Activated CD4-positive, alpha-beta T cell treated with anti-CD3 and anti-CD28 coated beads for 1 hour (primary cell): Measurements from ENCODE around the gene ENPP5.

Experiments used
- DNase-seq: peaks from one replicate; pipeline ENCODE4 v3.0.0-alpha.2; 2020

The ENPP5 gene

GRCh38 chr6:46170357-46171289 is at the start of gene ENPP5:
ENPP5 (minus strand) TSS chr6:46170980; CDS start chr6:46168262, 2,718 bp downstream.
- DNase-seq = peak; percentile 32

- DNase-seq = no peak
Measured at GRCh38 chr6:46219661-46220060, 48.9 kb upstream of the ENPP5 start.

GRCh38 chr6:46218457-46218856 is 47.7 kb upstream of the ENPP5 start:
- DNase-seq = no peak

- DNase-seq = no peak
Measured at GRCh38 chr6:46217671-46218131, 46.9 kb upstream of the ENPP5 start.

- no peak for DNase-seq
Measured at GRCh38 chr6:46216879-46217278, 46.1 kb upstream of the ENPP5 start.

GRCh38 chr6:46215777-46216176 is 45.0 kb upstream of the ENPP5 start:
- no peak for DNase-seq

- no peak for DNase-seq
Measured at GRCh38 chr6:46215213-46215612, 44.4 kb upstream of the ENPP5 start.

GRCh38 chr6:46211917-46212316 is 41.1 kb upstream of the ENPP5 start:
- DNase-seq = no peak

GRCh38 chr6:46210294-46210693 is 39.5 kb upstream of the ENPP5 start:
- no peak for DNase-seq

- no peak for DNase-seq
Measured at GRCh38 chr6:46208303-46208702, 37.5 kb upstream of the ENPP5 start.

- DNase-seq = no peak
Measured at GRCh38 chr6:46207174-46207573, 36.4 kb upstream of the ENPP5 start.

- DNase-seq = no peak
Measured at GRCh38 chr6:46204880-46205650, 34.3 kb upstream of the ENPP5 start.

- no peak for DNase-seq
Measured at GRCh38 chr6:46203391-46204177, 32.8 kb upstream of the ENPP5 start.

- DNase-seq = no peak
Measured at GRCh38 chr6:46201702-46202101, 30.9 kb upstream of the ENPP5 start.

GRCh38 chr6:46199387-46199786 is 28.6 kb upstream of the ENPP5 start:
- DNase-seq = no peak

- DNase-seq = no peak
Measured at GRCh38 chr6:46191961-46192360, 21.2 kb upstream of the ENPP5 start.

- no peak for DNase-seq
Measured at GRCh38 chr6:46190889-46191288, 20.1 kb upstream of the ENPP5 start.

GRCh38 chr6:46189726-46190125 is 18.9 kb upstream of the ENPP5 start:
- no peak for DNase-seq

- DNase-seq = no peak
Measured at GRCh38 chr6:46186583-46186982, 15.8 kb upstream of the ENPP5 start.

GRCh38 chr6:46184114-46184513 is 13.3 kb upstream of the ENPP5 start:
- no peak for DNase-seq

GRCh38 chr6:46175976-46176375 is 5.2 kb upstream of the ENPP5 start:
- DNase-seq = no peak

- no peak for DNase-seq
Measured at GRCh38 chr6:46175446-46175845, 4.7 kb upstream of the ENPP5 start.

- DNase-seq = no peak
Measured at GRCh38 chr6:46174904-46175303, 4.1 kb upstream of the ENPP5 start.
